Fibroblast of lung (primary cell): ENCODE data around the gene RTTN. TPM values are rescaled to one million over a fixed set of nuclear protein-coding genes. Genes with fewer than 3 reads are reported as not detected.

Experiments used
- DNase-seq, 2 donors: peaks; one replicate each; pipeline versions ENCODE4 v3.0.0 to v3.0.0-alpha.2; 2010; ENCODE audit warnings: low read depth in 2 of 2
- H2AFZ ChIP-seq: 2 replicates; pipeline ENCODE4 v1.5.1; 2012; ENCODE audit warnings: low read length, control low read depth, inconsistent platforms
- H3K27ac ChIP-seq: 2 replicates; pipeline ENCODE4 v1.5.1; 2011; ENCODE audit warnings: low read length, control low read depth; ENCODE audit not compliant: insufficient read depth
- H3K27me3 ChIP-seq: 2 replicates; pipeline ENCODE4 v1.5.1; 2011; ENCODE audit warnings: mild to moderate bottlenecking, low read length; ENCODE audit not compliant: control insufficient read depth, insufficient read depth
- H3K36me3 ChIP-seq: 2 replicates; pipeline ENCODE4 v1.5.1; 2011; ENCODE audit warnings: low read length; ENCODE audit not compliant: control insufficient read depth, insufficient read depth
- H3K4me1 ChIP-seq: 2 replicates; pipeline ENCODE4 v1.5.1; 2011; ENCODE audit warnings: low read length; ENCODE audit not compliant: control insufficient read depth, insufficient read depth; ENCODE audit errors: extremely low read depth
- H3K4me2 ChIP-seq: 2 replicates; pipeline ENCODE4 v1.5.1; 2011; ENCODE audit warnings: low read length, control low read depth; ENCODE audit not compliant: insufficient read depth; ENCODE audit errors: extremely low read depth
- H3K4me3 ChIP-seq, 4 experiments: fragments of 200-600 bp in 1 of 4; sonication (generic) in 1 of 4; replicated peaks in 1 of 4; 2 replicates each; pipeline ENCODE4 v1.5.1; 2011 to 2016; ENCODE audit warnings: low read length in 4 of 4, low read depth in 3 of 4, mild to moderate bottlenecking in 3 of 4, control low read depth in 2 of 4, inconsistent platforms in 1 of 4, mixed read lengths in 1 of 4; ENCODE audit not compliant: insufficient read depth in 1 of 4; ENCODE audit errors: control extremely low read depth in 1 of 4
- H3K79me2 ChIP-seq: 2 replicates; pipeline ENCODE4 v1.5.1; 2012; ENCODE audit warnings: mild to moderate bottlenecking, low read length, inconsistent platforms; ENCODE audit not compliant: control insufficient read depth, insufficient read depth
- H3K9ac ChIP-seq: 2 replicates; pipeline ENCODE4 v1.5.1; 2011; ENCODE audit warnings: mild to moderate bottlenecking, low read length, control low read depth; ENCODE audit not compliant: insufficient read depth
- H3K9me3 ChIP-seq: 2 replicates; pipeline ENCODE4 v1.5.1; 2012; ENCODE audit warnings: low read depth, low read length; ENCODE audit not compliant: control insufficient read depth, insufficient read depth
- H4K20me1 ChIP-seq: 2 replicates; pipeline ENCODE4 v1.5.1; 2011; ENCODE audit warnings: low read length; ENCODE audit not compliant: control insufficient read depth, insufficient read depth; ENCODE audit errors: extremely low read depth
- CTCF ChIP-seq, 2 donors: IDR thresholded peaks in 1 of 2; conservative IDR thresholded peaks in 1 of 2; 1 replicate in 1 of 2; 2 replicates in 1 of 2; pipeline ENCODE4 v1.5.1; 2011 to 2012; ENCODE audit warnings: low read length in 2 of 2, control low read depth in 1 of 2, inconsistent platforms in 1 of 2, low read depth in 1 of 2, mild to moderate bottlenecking in 1 of 2
- EZH2 ChIP-seq: IDR thresholded peaks from 2 replicates; pipeline ENCODE4 v1.5.1; 2012; ENCODE audit warnings: low read length, control low read depth, mild to moderate bottlenecking; ENCODE audit errors: missing control alignments
- polyA plus RNA-seq, 2 donors: library from polyadenylated mRNA; depleted of rRNA in 1 of 2; stranded (reverse) in 1 of 2; unstranded in 1 of 2; fragments of >200 nt; gene quantifications; 2 replicates each; pipeline ENCODE4 v1.2.1, GENCODE V29; 2011 to 2012; ENCODE audit warnings: missing spikeins in 1 of 2
- total RNA-seq: library from RNA; depleted of rRNA; stranded (reverse); fragments of >200 nt; gene quantifications from 2 replicates; pipeline ENCODE4 v1.2.1, GENCODE V29; 2014

The RTTN gene
- total and polyA plus RNA-seq, 2 donors (not counting 1 experiment from before 2014, with no cell fraction given), result 5.4 to 19.0 TPM

GRCh38 chr18:70036771-70037347 lies 168.6 kb downstream of the RTTN start:
- no peaks in the 10 kb centered on the region for H3K79me2 ChIP-seq
- H3K36me3 ChIP-seq, result no peaks in the 10 kb centered on the region
- no peak overlapping the region for H3K4me3 ChIP-seq
- DNase-seq, result no peak
- H4K20me1 ChIP-seq, result no peaks in the 10 kb centered on the region
- no peak overlapping the region for H3K9ac ChIP-seq
- TF ChIP-seq CTCF (conservative IDR thresholded peaks at IDR 0.05 in 1 of 2, IDR thresholded peaks at IDR 0.05 in 1 of 2; ENCODE audit: low read depth in 1 of 2, low read length in 2 of 2) (no peak), EZH2 (no peak)
- H3K4me2 ChIP-seq, result no peak overlapping the region
- no peaks in the 10 kb centered on the region for H3K27me3 ChIP-seq
- no peak overlapping the region for H3K27ac ChIP-seq
- no peak overlapping the region for H2AFZ ChIP-seq
- H3K4me1 ChIP-seq, result no peaks in the 10 kb centered on the region
- H3K9me3 ChIP-seq, result no peaks in the 10 kb centered on the region

GRCh38 chr18:70036168-70036567 lies 169.3 kb downstream of the RTTN start:
- H3K27me3 ChIP-seq, result no peaks in the 10 kb centered on the region
- no peaks in the 10 kb centered on the region for H3K9me3 ChIP-seq
- H3K36me3 ChIP-seq, result no peaks in the 10 kb centered on the region
- H2AFZ ChIP-seq, result no peak overlapping the region
- no peak for DNase-seq
- no peak overlapping the region for H3K27ac ChIP-seq
- no peaks in the 10 kb centered on the region for H3K4me1 ChIP-seq
- H3K4me2 ChIP-seq, result no peak overlapping the region
- no peak overlapping the region for H3K4me3 ChIP-seq
- no peaks in the 10 kb centered on the region for H4K20me1 ChIP-seq
- TF ChIP-seq EZH2 (no peak), CTCF (conservative IDR thresholded peaks at IDR 0.05 in 1 of 2, IDR thresholded peaks at IDR 0.05 in 1 of 2; ENCODE audit: low read depth in 1 of 2, low read length in 2 of 2) (no peak)
- no peak overlapping the region for H3K9ac ChIP-seq
- H3K79me2 ChIP-seq, result no peaks in the 10 kb centered on the region

- H3K9me3 ChIP-seq, result no peaks in the 10 kb centered on the region
- no peak overlapping the region for H3K4me2 ChIP-seq
- H3K4me3 ChIP-seq, result no peak overlapping the region
- no peak overlapping the region for H2AFZ ChIP-seq
- no peaks in the 10 kb centered on the region for H3K79me2 ChIP-seq
- no peaks in the 10 kb centered on the region for H4K20me1 ChIP-seq
- H3K36me3 ChIP-seq, result no peaks in the 10 kb centered on the region
- H3K27me3 ChIP-seq, result no peaks in the 10 kb centered on the region
- TF ChIP-seq EZH2, result no peak
- no peak for TF ChIP-seq CTCF (conservative IDR thresholded peaks at IDR 0.05 in 1 of 2, IDR thresholded peaks at IDR 0.05 in 1 of 2; ENCODE audit: low read depth in 1 of 2, low read length in 2 of 2)
- no peak overlapping the region for H3K27ac ChIP-seq
- H3K9ac ChIP-seq, result no peak overlapping the region
- no peaks in the 10 kb centered on the region for H3K4me1 ChIP-seq
- no peak for DNase-seq
These were observed 174.3 kb downstream of the RTTN start for GRCh38 chr18:70031221-70031620.
